ENCODE measurements around the gene ENTPD5.

GRCh38 chr14:73961192-73961591 lies 57.9 kb downstream of the ENTPD5 start:
- TF ChIP-seq POLR2AphosphoS5 (IDR thresholded peaks at IDR 0.05) (no peak), POLR2A (IDR thresholded peaks at IDR 0.05) (no peak)

Data from stomach (tissue), 4 donors.